Measurements from ENCODE around the gene CBX4.

The CBX4 gene

GRCh38 chr17:79829004-79829403 is 10.2 kb downstream of the CBX4 start:
- DNase-seq (ENCODE audit: low read depth): no peak

DNA sequence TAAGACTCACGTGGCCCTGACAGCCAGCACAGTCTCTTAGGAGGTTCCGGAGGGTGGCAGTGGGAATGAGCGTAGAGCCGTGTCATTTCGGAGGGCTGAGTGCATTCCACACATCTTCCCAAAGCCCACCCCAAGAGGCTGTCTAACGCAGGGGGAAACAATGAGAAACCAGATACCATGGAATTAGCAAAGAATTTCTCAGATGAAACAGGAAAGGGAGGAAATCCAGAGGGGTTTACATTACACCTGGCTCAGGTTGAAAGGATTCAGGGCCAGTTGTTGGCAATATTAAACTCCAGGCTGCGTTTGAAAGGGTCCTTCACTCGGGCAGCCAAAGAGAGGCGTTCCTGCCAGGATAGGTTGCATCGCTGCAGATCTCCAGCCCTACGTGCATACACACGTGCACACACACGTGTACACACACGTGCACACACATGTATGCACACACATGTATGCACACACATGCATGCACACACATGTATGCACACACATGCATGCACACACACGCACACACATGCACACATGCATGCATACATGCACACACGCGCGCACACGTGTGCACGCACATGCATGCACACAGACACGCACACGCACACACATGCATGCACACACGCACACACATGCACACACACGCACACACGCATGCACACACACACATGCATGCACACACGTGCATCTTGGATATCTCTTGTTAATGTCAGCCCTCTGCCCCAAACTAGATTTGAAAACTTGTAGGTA is 12.2 kb downstream of the CBX4 start:
- DNase-seq (ENCODE audit: low read depth): no peak

DNA sequence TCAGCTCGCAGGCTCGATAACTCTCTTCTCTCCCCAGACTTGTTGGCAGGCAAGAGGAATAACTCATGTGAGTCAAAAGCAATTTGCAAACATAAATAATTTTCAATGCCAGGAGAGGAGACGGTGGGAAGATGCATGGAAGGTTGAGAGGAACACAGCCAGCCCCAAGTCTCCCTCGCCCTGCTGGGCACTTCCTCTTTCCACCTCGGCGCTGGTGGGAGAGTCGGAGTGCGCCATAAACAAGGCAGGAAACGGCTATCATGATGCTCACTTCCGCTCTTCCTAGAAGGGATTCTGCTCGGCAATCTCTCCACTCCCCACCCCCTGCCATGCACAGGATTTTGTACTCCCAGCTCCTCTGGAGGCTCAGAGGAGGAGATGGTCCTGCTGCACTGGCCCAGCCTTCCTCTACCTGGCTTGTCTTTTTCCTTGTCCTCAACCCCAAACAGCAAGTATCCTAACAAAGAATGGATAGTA is 13.0 kb downstream of the CBX4 start:
- no peak for DNase-seq (ENCODE audit: low read depth)

DNA sequence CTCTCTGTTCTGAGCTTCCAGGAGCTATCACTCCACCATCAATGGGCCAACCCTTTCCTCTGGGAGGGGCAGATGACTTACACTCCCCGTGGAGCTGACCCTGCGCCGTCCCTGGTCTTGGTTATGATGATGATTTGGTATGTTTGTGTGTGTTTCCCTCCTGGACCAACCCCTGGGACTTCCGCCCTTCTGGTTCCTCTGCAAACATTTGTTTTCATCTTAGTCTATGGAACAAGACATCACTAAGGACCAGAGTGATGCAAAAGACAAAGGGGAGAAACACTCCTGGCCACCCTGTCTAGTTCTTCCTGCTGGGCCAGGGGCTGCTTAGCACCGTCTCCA is 13.7 kb downstream of the CBX4 start:
- DNase-seq (ENCODE audit: low read depth): no peak

DNA sequence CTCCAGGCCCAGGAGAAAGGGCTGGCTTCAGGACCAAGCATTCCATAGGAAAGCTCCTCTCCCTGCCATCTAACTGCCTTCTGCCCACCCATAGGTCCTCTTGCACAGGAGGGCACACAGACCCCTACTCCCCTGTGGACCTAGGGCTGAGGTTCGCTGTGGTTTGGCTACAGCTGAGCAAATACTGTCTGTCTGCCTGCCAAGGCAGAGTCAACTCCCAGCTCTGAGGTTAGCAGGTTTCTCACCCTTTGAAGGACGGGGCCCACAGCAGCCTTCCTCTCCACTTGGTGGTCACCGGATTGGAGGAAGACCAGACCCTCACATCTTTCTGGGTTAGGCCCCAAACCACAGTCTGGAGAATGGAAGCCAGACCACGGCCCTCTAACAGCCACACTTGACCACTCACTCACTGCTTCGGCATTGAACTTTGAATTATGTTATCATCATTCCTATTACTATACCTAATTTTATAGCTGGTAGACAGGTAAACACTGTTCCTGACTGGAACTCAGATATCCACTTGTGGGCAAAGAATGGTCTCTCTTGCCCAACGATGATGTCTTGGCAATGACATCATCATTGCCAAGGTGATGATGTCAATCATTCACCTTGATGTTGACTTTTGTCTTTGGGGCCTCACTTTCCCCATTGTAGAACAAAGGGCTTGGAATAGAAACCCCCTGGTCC is 14.2 kb downstream of the CBX4 start:
- no peak for DNase-seq (ENCODE audit: low read depth)

DNA sequence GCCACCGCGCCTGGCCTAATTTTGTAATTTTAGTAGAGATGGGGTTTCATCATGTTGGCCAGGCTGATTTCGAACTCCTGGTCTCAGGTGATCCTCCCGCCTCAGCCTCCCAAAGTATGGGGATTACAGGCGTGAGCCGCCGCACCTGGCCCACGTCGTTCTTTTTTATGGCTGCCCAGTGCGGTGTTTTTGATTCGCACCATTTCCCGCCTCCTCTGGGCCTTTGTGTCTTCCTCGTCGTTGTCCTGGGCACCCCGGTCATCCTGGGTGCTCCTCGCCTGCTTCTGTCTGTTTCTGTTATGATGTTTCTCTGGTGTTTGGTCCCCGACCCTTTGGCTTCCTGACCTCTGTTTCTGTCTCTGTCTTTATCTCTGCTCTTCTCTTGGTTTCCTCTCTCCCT is 15.0 kb downstream of the CBX4 start:
- DNase-seq (ENCODE audit: low read depth): no peak

DNA sequence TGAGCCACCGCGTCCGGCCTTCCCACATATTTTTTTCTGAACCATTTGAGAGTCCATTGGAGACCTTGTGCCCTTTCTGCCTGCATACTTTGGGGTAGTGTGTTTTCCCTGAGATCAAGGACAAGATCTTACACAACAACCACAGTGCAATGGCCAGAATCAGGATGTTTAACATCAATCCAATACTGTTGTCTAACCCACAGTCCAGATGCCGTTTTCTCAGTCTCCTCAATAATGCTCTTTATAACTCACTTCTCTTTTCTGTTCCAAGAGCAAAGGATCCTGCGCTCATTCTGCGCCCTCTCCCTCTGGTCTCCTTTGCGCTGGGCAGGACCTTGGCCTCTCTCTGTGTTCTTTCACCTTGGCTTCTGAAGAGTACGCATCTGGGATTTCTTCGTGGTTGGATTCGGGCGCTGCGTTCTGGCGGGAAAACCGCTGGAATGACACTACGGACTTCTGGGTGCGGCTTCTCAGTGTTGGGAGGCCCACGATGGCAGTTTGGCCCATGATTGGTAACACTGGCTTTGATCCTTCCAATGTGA is 16.6 kb downstream of the CBX4 start:
- DNase-seq (ENCODE audit: low read depth): no peak

GRCh38 chr17:79821331-79822095 is 17.7 kb downstream of the CBX4 start:
- DNase-seq (ENCODE audit: low read depth): no peak

DNA sequence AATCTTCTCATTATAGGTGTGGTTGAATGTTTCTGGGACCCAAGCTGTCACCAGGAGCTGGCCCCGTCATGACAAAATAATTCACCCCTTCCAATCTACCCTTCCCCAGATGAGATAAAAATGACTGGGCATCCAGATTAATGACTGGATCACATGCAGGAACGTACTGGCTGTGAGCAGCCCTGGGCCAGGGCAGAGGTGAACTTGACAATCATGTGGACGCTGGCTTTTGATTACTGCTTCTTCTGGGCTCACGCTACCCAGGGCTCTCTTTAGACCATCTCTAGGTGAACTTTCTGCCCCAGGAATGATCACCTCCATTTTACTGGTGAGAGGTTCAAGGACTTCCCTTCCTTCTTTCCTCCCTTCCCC is 18.3 kb downstream of the CBX4 start:
- no peak for DNase-seq (ENCODE audit: low read depth)

DNA sequence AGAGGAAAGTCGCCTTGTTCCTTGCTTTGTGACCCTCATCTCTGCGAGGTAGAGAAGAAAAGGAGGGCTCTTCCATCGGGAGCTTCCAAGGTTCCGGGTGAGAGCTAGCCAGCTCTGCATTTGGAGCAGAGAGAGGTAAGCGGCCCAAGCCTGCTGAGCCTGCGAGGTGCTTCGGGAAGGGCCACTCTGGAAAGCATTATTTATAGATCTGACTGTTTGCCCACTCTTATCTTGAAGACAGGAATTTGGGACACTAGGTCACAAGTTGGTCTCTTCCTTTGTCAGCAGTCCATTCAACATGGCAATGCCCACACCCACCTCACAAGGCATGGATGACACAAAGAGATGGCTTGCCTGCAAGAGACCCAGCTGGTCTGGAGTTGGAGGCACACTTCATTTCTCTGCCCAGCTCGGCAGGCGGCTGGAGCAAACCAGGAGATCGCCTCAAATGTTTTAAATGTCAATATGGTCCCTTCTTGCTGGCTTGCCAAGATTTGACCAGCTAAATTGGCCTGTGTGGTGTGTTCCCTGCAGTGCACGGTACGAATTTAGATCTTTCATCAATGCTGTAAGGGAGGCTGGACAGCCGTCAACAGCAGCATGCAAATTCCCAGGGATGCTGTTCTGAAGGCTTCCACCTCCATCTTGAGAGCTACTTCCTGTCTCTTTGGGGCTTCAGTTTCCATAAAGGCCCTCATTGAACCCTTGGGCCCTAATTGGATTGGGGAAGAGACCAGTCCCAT is 19.5 kb downstream of the CBX4 start:
- no peak for DNase-seq (ENCODE audit: low read depth)

DNA sequence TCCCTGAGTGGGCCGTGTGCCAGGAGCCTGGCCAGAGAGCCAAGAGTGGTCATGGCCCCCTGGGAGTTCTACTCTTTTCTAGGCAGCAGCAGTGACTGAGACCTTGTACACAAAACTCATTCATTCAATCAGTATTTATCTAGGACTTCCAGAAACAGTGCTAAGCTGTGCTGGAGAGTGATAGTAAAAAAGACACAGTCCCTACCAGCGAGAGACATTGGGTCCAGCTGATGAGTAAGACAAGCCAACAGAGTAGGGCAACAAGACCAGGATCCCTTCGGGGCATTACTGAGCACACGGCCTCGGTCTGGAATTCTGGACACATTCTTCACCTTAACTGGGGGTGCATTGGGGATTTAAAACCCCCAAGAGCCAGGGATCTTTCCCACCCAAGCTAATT is 20.2 kb downstream of the CBX4 start:
- no peak for DNase-seq (ENCODE audit: low read depth)

GRCh38 chr17:79818026-79818758 is 21.0 kb downstream of the CBX4 start:
- no peak for DNase-seq (ENCODE audit: low read depth)

- no peak for DNase-seq (ENCODE audit: low read depth)
These were observed 23.3 kb downstream of the CBX4 start for GRCh38 chr17:79815836-79816461.

DNA sequence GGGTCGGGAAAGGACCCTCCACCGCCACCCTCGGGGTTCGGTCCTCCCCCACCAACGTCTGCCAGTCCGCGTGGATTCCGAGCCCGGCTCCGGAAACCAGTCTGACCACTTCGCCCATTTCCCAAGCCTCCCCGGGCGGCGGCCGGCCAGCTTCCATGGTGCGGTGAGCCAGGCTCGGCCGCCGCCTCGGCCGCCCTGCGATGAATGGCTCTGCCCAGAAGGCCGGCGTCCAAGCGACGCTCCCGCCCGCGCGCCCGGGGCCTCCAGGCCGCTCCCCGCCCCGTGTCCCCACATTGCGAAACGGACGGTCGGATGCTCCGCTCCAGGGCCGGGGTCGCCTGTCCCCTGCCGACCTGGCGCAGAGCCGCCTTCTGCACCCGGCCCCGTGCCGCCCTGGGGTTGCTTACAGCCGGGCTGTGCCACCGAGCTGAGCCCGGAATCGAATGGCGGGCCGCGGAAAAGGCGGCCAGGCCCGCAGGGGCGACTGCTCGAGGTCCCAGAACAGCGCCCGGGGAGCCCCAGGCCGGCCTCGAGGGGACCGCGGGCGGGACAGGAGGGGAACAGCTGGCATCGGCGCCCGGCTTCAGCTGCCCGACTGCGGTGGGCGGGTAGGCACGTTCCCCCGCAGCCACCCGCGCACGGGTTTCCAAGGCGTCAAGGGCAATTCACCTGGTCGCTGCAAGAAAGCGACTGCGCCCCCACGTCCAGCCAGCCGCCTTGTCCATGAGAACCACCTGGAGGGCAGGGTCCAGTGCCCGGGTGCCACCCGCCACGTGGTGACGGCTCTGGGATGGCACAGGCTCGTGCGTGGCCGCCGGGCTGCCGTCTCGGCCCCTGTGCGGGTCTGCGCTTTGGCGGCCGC is 24.0 kb downstream of the CBX4 start:
- no peak for DNase-seq (ENCODE audit: low read depth)

GRCh38 chr17:79814127-79814973 is 24.9 kb downstream of the CBX4 start:
- no peak for DNase-seq (ENCODE audit: low read depth)

DNA sequence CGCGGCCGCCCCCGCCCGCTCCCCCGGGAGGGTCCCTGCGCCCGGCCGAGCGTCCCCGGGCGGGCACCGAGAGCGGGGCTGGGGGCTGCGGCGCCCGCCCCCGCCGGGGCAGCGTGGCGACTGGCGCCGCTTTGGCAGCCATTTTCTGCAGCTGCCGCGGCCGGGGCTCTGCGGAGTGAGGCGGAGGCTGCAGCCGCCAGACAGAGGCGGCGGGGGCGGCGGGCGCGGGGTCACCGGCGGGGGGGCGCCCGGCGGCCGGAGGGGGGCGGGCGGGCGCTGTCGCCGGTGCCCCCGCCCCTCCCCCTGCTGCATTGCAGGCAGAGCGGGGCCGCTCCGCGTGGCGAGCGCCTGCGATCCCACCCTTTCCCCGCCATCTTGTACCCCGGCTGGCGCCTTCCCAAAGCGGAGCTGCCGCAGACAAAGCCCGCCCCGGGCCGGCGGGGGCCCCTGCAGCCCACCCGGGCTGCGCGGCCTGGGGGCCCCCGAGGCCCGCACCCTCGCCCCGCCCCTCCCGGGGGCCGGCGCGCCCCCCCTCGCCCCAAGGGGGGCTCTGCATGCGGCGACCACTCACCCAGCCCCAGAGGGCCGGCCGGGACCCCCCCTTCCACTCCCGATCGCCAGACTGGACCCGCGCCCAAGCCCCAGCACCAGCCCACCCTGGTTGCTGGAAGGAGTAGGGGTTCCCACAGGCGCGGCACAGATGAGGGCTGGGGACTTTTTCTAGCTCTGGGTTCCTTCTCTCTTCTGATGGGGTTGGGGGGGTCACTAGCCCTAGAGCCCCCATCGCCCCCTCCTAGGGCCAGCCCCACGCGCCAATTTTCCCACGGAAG is 25.7 kb downstream of the CBX4 start:
- DNase-seq (ENCODE audit: low read depth): no peak

DNA sequence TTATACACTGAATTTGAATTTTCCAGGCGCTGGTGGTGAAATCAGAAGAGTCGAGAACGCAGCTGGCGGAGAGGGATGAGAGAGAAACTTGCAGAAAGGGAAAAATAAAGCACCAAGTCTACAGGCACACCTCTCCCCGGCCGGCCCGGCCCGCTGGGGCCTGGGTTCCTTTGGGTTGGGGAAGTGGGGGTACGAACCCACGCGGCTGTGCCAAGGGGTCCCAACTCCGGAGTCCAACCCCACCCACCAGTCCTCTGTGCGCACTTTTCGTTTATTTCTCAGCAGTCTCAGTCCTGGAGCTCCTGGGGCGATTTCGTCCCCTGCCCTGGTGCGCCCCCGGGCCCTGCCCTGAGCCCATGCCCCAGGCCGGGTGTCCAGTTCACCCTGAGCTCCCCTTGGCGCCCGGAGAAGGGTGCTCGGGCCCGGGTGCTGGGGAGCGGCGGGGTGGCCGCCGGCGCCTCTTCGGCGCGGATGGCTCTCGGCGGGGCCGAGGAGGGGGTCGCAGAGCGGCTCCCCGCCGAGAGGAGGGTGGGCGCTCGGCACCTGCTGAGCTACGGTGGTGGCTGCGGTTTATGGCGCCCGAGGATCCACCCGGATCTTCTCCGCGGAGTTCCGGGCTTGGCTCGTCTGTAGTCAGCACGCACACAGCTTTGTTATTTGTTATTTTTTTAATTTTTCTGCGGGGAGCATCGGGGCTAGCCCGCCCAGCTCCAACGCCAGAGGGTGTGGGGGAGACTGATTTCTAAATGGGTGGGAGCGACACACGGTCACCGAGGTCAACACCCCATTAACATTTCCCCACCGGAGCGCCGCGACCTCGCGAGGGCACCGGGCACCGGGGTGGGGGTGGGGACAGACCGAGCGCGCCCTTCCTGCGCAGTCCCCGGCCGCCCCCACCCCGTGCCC is 26.6 kb downstream of the CBX4 start:
- no peak for DNase-seq (ENCODE audit: low read depth)

All from HS-27A (cell line).